ENCODE measurements around the gene ANKMY1. TPM values are rescaled to one million over a fixed set of nuclear protein-coding genes. Genes with fewer than 3 reads are reported as not detected.

ANKMY1 gene
- total RNA-seq, 4 donors from 2014 or later, result 15.1 to 64.0 (median 27.5) TPM

- peaks cover 6% of the 10 kb centered on the region for H3K27me3 ChIP-seq
- peaks cover 0 to 16% (median 5%) of the 10 kb centered on the region in 4 donors for H3K36me3 ChIP-seq
- TF ChIP-seq POLR2A (IDR thresholded peaks at IDR 0.05), result no peak
- no peak for TF ChIP-seq CTCF (IDR thresholded peaks at IDR 0.05)
- no peak for TF ChIP-seq POLR2AphosphoS5 (IDR thresholded peaks at IDR 0.05)
- no peak for TF ChIP-seq EP300 (IDR thresholded peaks at IDR 0.05; ENCODE audit: low read depth)
- WGBS, 2 donors (ENCODE audit: low coverage in 1 of 2), result 64% methylated on average over 52 of the region's 52 CpGs; no CpG with 5 or more reads in 1 of the 2 donors
- H3K4me3 ChIP-seq, result no peak overlapping the region
- in situ Hi-C loops (cut with MboI; ENCODE audit: low pct_ligation_motif_present in 1 of 4, low pct_unique_long_range_greater_than_20kb in 1 of 4, low sequenced_read_pairs in 3 of 4) (loop anchor here in 2 of 4 donors (25.0 kb wide), 1 partner anchor 192 kb away; no protein-coding TSS in a partner anchor), intact Hi-C loops (cut with DNase I; ENCODE audit: low total_unique reads) (no loop called here)
- H3K9me3 ChIP-seq, result peaks cover 0 to 9% of the 10 kb centered on the region in 2 donors
- no peak overlapping the region for H3K27ac ChIP-seq
- peaks cover 0 to 5% (median 0%) of the 10 kb centered on the region in 4 donors for H3K4me1 ChIP-seq
- DNase-seq, result no peak
Measured at GRCh38 chr2:240520130-240520973, 37.4 kb downstream of the ANKMY1 start.

DNA sequence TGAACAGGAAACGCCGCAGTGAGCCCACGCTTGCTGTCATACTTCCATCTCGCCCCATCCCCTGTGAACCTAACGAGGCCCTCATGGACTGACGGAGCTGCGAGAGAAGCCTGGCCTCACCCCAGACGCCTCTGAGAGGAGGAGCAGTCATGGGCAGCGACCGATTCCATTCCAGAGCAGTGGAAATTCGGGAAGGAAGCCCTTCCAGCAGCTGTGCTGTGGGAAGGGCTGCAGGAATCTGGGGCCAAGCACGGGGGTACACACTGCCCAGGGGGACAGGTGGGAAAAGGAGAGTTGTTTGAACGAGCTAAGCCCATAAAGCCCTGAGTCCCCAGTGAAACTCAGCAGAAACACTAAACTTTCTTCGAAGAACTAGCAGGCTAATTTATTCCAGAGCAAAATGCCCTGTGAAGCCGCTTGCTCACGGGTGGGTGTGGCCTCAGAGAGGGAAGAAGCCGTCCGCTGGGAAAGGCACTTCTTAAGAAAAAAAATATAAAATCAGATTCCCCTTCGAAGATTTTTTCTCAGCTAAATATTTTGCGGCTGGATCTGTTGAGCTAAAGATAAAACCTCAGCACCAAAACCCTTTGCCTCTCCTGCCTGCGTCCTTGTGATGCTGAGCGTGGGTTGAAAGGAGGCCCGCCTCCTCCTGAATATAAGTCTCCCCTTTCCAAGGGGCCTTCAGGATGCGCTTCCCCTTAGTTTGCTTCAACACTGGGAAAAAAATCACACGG lies 38.2 kb downstream of the ANKMY1 start:
- Histone ChIP-seq H3K4me1 (peaks cover 0 to 5% (median 0%) of the 10 kb centered on the region in 4 donors), H3K27me3 (peaks cover 6% of the 10 kb centered on the region), H3K9me3 (peaks cover 0 to 3% of the 10 kb centered on the region in 2 donors), H3K4me3 (no peak overlapping the region), H3K27ac (no peak overlapping the region), H3K36me3 (peaks cover 0 to 10% (median 5%) of the 10 kb centered on the region in 4 donors)
- in situ Hi-C loops (cut with MboI; ENCODE audit: low pct_ligation_motif_present in 1 of 4, low pct_unique_long_range_greater_than_20kb in 1 of 4, low sequenced_read_pairs in 3 of 4), result loop anchor here in 2 of 4 donors (25.0 kb wide), 1 partner anchor 193 kb away; no protein-coding TSS in a partner anchor
- WGBS, 2 donors (ENCODE audit: low coverage in 1 of 2), result 60 to 62% methylated on average over 8 to 25 of the region's 25 CpGs
- no peak for DNase-seq
- TF ChIP-seq POLR2A (IDR thresholded peaks at IDR 0.05) (no peak), POLR2AphosphoS5 (IDR thresholded peaks at IDR 0.05) (no peak), EP300 (IDR thresholded peaks at IDR 0.05; ENCODE audit: low read depth) (no peak)
- intact Hi-C loops (cut with DNase I; ENCODE audit: low total_unique reads), result no loop called here

DNA sequence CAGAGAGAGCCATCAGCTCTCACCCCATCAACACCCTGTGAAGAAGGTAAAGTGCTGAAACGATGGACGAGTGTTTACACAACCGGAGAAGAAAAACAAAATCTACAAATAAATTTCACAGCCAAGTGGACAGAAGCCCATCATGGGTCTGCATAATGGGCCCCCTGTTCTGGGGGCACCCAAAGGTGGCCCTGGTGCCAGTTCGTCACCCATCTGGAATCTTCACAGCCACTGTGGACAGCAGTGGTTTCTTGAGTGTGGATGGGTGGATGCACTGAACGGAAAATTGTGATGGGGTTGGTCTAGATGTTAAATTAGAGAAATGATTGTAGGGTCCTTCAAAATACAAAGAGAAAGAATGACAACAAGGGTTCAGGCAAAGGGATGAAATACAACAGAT lies 38.8 kb downstream of the ANKMY1 start:
- H3K4me3 ChIP-seq, result no peak overlapping the region
- TF ChIP-seq EP300 (IDR thresholded peaks at IDR 0.05; ENCODE audit: low read depth), result no peak
- no peak for TF ChIP-seq POLR2AphosphoS5 (IDR thresholded peaks at IDR 0.05)
- no peak for TF ChIP-seq POLR2A (IDR thresholded peaks at IDR 0.05)
- no peak for TF ChIP-seq CTCF (IDR thresholded peaks at IDR 0.05)
- peaks cover 0 to 6% (median 2%) of the 10 kb centered on the region in 4 donors for H3K36me3 ChIP-seq
- peaks cover 0 to 5% (median 1%) of the 10 kb centered on the region in 4 donors for H3K4me1 ChIP-seq
- WGBS, 2 donors (ENCODE audit: low coverage in 1 of 2), result 84 to 87% methylated on average over 3 to 5 of the region's 5 CpGs
- H3K27me3 ChIP-seq, result peaks cover 6% of the 10 kb centered on the region
- H3K27ac ChIP-seq, result no peak overlapping the region
- H3K9me3 ChIP-seq, result no peaks in the 10 kb centered on the region
- in situ Hi-C loops (cut with MboI; ENCODE audit: low pct_ligation_motif_present in 1 of 4, low pct_unique_long_range_greater_than_20kb in 1 of 4, low sequenced_read_pairs in 3 of 4), result loop anchor here in 2 of 4 donors (25.0 kb wide), 1 partner anchor 193 kb away; no protein-coding TSS in a partner anchor
- DNase-seq, result no peak
- intact Hi-C loops (cut with DNase I; ENCODE audit: low total_unique reads), result no loop called here

- Histone ChIP-seq H3K27me3 (peaks cover 6% of the 10 kb centered on the region), H3K36me3 (no peaks in the 10 kb centered on the region), H3K4me3 (no peak overlapping the region), H3K4me1 (peaks cover 0 to 5% (median 2%) of the 10 kb centered on the region in 4 donors), H3K27ac (no peak overlapping the region), H3K9me3 (no peaks in the 10 kb centered on the region)
- DNase-seq, result no peak
- in situ Hi-C loops (cut with MboI; ENCODE audit: low pct_ligation_motif_present in 1 of 4, low pct_unique_long_range_greater_than_20kb in 1 of 4, low sequenced_read_pairs in 3 of 4), result loop anchor here in 2 of 4 donors (25.0 kb wide), 1 partner anchor 195 kb away; no protein-coding TSS in a partner anchor
- TF ChIP-seq POLR2AphosphoS5 (IDR thresholded peaks at IDR 0.05), result no peak
- no peak for TF ChIP-seq POLR2A (IDR thresholded peaks at IDR 0.05)
- WGBS, 2 donors (ENCODE audit: low coverage in 1 of 2), result 100% methylated on average over 4 of the region's 4 CpGs; no CpG with 5 or more reads in 1 of the 2 donors
- intact Hi-C loops (cut with DNase I; ENCODE audit: low total_unique reads), result no loop called here
Measured at GRCh38 chr2:240517342-240517741, 40.4 kb downstream of the ANKMY1 start.
